IMR-90 (cell line): ENCODE measurements around the gene THSD7B.

Experiments used
- CHD1 ChIP-seq: IDR thresholded peaks from 2 replicates; pipeline ENCODE4 v1.6.1; 2012; ENCODE audit warnings: low read depth, low read length, improper control_type of control experiment
- FOS ChIP-seq: fragments of 150-350 bp; IDR thresholded peaks from 2 replicates; pipeline ENCODE4 v1.6.1; 2016; ENCODE audit warnings: low read depth, low read length
- MAZ ChIP-seq: IDR thresholded peaks from 2 replicates; pipeline ENCODE4 v1.6.1; 2012; ENCODE audit warnings: low read depth, mild to moderate bottlenecking, low read length, improper control_type of control experiment, moderate library complexity, borderline replicate concordance
- MXI1 ChIP-seq: IDR thresholded peaks from 2 replicates; pipeline ENCODE4 v1.6.1; 2012; ENCODE audit warnings: low read depth, mild to moderate bottlenecking, low read length, moderate library complexity, borderline replicate concordance
- NFE2L2 ChIP-seq: fragments of 150-350 bp; IDR thresholded peaks from 2 replicates; pipeline ENCODE4 v1.6.1; 2016; ENCODE audit warnings: low read depth, mild to moderate bottlenecking, low read length
- POLR2A ChIP-seq: IDR thresholded peaks from 2 replicates; pipeline ENCODE4 v1.6.1; 2012; ENCODE audit warnings: mild to moderate bottlenecking, low read depth, low read length
- RAD21 ChIP-seq: IDR thresholded peaks from 2 replicates; pipeline ENCODE4 v1.6.1; 2012; ENCODE audit warnings: low read length, improper control_type of control experiment
- RCOR1 ChIP-seq: IDR thresholded peaks from 2 replicates; pipeline ENCODE4 v1.6.1; 2012; ENCODE audit warnings: mild to moderate bottlenecking, low read length, improper control_type of control experiment; ENCODE audit not compliant: insufficient replicate concordance
- RFX5 ChIP-seq: IDR thresholded peaks from 2 replicates; pipeline ENCODE4 v1.8.0; 2012; ENCODE audit warnings: low read depth, mild to moderate bottlenecking, low read length, moderate library complexity
- SMC3 ChIP-seq: fragments of 150-350 bp; IDR thresholded peaks from 2 replicates; pipeline ENCODE4 v1.6.1; 2016; ENCODE audit warnings: low read depth, mild to moderate bottlenecking, antibody characterized with exemption, low read length, moderate library complexity
- TF ChIP-seq, protein P1 (sequence below): conservative IDR thresholded peaks from 2 replicates; pipeline ENCODE4 v1.5.1; 2012; ENCODE audit warnings: mild to moderate bottlenecking, low read depth, low read length, improper control_type of control experiment

DNA sequence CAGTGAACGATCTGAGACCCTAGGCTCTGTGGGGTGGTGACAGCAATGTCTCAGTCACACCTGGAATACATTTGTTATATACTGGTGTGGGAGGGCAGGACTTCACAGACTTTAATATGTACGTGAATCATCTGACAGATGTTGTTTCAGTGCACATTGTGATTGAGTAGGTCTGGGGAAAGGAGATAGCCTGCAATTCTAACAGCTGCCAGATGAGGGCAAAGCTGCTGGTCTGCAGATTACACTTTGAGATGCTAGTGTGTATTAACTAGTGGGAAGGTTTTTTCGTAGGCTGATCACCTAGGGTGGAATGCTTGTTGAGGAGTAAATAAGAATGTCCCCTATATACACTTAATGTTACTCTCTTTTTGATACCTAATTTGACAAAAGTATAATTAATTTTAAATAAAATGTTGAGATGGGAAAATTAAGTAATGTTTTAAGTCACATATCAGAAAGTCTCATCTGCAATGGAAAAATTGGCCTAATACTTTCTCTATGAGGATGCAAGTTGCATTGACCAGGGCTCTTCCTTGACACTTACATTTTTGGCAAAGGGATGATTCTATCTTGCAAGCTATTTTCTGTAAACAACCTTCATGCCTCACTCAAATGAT, 702.0 kb downstream of the THSD7B start:
- no peak for TF ChIP-seq POLR2A
- no peak for TF ChIP-seq NFE2L2
- TF ChIP-seq RAD21: no peak
- TF ChIP-seq, protein P1, sequence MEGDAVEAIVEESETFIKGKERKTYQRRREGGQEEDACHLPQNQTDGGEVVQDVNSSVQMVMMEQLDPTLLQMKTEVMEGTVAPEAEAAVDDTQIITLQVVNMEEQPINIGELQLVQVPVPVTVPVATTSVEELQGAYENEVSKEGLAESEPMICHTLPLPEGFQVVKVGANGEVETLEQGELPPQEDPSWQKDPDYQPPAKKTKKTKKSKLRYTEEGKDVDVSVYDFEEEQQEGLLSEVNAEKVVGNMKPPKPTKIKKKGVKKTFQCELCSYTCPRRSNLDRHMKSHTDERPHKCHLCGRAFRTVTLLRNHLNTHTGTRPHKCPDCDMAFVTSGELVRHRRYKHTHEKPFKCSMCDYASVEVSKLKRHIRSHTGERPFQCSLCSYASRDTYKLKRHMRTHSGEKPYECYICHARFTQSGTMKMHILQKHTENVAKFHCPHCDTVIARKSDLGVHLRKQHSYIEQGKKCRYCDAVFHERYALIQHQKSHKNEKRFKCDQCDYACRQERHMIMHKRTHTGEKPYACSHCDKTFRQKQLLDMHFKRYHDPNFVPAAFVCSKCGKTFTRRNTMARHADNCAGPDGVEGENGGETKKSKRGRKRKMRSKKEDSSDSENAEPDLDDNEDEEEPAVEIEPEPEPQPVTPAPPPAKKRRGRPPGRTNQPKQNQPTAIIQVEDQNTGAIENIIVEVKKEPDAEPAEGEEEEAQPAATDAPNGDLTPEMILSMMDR: no peak
- TF ChIP-seq MXI1: no peak
- no peak for TF ChIP-seq MAZ
- TF ChIP-seq CHD1: no peak
- no peak for TF ChIP-seq RFX5
- no peak for TF ChIP-seq RCOR1
- TF ChIP-seq FOS: no peak
- TF ChIP-seq SMC3: 0 out of 2 replicates have a peak, but pooled peaks have one; percentile 12
